Measurements from ENCODE around the gene WFIKKN1.

- TF ChIP-seq POLR2AphosphoS5 (IDR thresholded peaks at IDR 0.05; ENCODE audit: low read depth, low read length) (no peak), POLR2A (IDR thresholded peaks at IDR 0.05; ENCODE audit: low read depth, low read length) (no peak)
Observed at GRCh38 chr16:670485-671352, 39.9 kb downstream of the WFIKKN1 start.
